OCI-LY1 (cell line): ENCODE results near the gene CALR3.

ENCODE experiments used
- H2AFZ ChIP-seq: fragments of 200-600 bp; sonication (generic), shearing (Covaris generic); 2 replicates; pipeline ENCODE4 v1.6.0; 2014; ENCODE audit warnings: antibody characterized with exemption, mild to moderate bottlenecking, low read length
- H3F3A ChIP-seq: fragments of 200-600 bp; sonication (generic), shearing (Covaris generic); 2 replicates; pipeline ENCODE4 v1.6.0; 2014; ENCODE audit warnings: mild to moderate bottlenecking, antibody characterized with exemption, low read length, moderate library complexity; ENCODE audit not compliant: insufficient read depth
- H3K27ac ChIP-seq: fragments of 200-600 bp; sonication (generic); 2 replicates; pipeline ENCODE4 v1.5.1; 2014; ENCODE audit warnings: low read length, mixed run types, mild to moderate bottlenecking, low read depth; ENCODE audit not compliant: poor library complexity, severe bottlenecking
- H3K27me3 ChIP-seq: fragments of 200-600 bp; sonication (generic); 2 replicates; pipeline ENCODE4 v1.6.0; 2014; ENCODE audit warnings: antibody characterized with exemption, mild to moderate bottlenecking, low read length, moderate library complexity; ENCODE audit not compliant: insufficient read depth
- H3K36me3 ChIP-seq: fragments of 200-600 bp; sonication (generic); 2 replicates; pipeline ENCODE4 v1.6.1; 2014; ENCODE audit warnings: mild to moderate bottlenecking, antibody characterized with exemption, low read length, moderate library complexity, mixed read lengths; ENCODE audit not compliant: insufficient read depth
- H3K4me1 ChIP-seq: fragments of 200-600 bp; sonication (generic); 2 replicates; pipeline ENCODE4 v1.5.1; 2014; ENCODE audit warnings: mild to moderate bottlenecking, low read length, moderate library complexity; ENCODE audit not compliant: insufficient read depth, severe bottlenecking
- H3K4me2 ChIP-seq: fragments of 200-600 bp; sonication (generic), shearing (Covaris generic); 2 replicates; pipeline ENCODE4 v1.6.1; 2014; ENCODE audit warnings: low read length
- H3K4me3 ChIP-seq: fragments of 200-600 bp; sonication (generic); 2 replicates; pipeline ENCODE4 v1.5.1; 2014; ENCODE audit warnings: low read length, low read depth, mild to moderate bottlenecking, mixed read lengths; ENCODE audit not compliant: poor library complexity, severe bottlenecking
- H3K79me2 ChIP-seq: fragments of 200-600 bp; shearing (Covaris generic); 2 replicates; pipeline ENCODE4 v1.6.1; 2016; ENCODE audit warnings: mixed run types, low read length, mixed read lengths; ENCODE audit not compliant: insufficient read depth
- H3K9ac ChIP-seq: fragments of 200-600 bp; sonication (generic), shearing (Covaris generic); 2 replicates; pipeline ENCODE4 v1.6.1; 2014; ENCODE audit warnings: mild to moderate bottlenecking, low read length, mixed read lengths
- H3K9me2 ChIP-seq: fragments of 200-600 bp; sonication (generic), shearing (Covaris generic); 2 replicates; pipeline ENCODE4 v1.6.1; 2014; ENCODE audit warnings: low read depth, mild to moderate bottlenecking, low read length, mixed read lengths
- H3K9me3 ChIP-seq: fragments of 200-600 bp; shearing (Covaris generic); 2 replicates; pipeline ENCODE4 v1.6.1; 2014; ENCODE audit warnings: low read length, mixed read lengths
- H4K20me1 ChIP-seq: fragments of 200-600 bp; sonication (generic), shearing (Covaris generic); 2 replicates; pipeline ENCODE4 v1.6.0; 2016; ENCODE audit warnings: mild to moderate bottlenecking, low read length; ENCODE audit not compliant: insufficient read depth
- CTCF ChIP-seq: fragments of 200-600 bp; sonication (generic), shearing (Covaris generic); IDR thresholded peaks from 2 replicates; pipeline ENCODE4 v1.5.1; 2017; ENCODE audit warnings: mild to moderate bottlenecking, antibody characterized with exemption, low read length, moderate library complexity, mixed read lengths
- EZH2 ChIP-seq: fragments of 200-600 bp; sonication (generic), shearing (Covaris generic); IDR thresholded peaks from 2 replicates; pipeline ENCODE4 v1.8.0; 2017; ENCODE audit warnings: borderline replicate concordance, mixed run types, mild to moderate bottlenecking, antibody characterized with exemption, low read length, moderate library complexity, mixed read lengths

The CALR3 gene

DNA sequence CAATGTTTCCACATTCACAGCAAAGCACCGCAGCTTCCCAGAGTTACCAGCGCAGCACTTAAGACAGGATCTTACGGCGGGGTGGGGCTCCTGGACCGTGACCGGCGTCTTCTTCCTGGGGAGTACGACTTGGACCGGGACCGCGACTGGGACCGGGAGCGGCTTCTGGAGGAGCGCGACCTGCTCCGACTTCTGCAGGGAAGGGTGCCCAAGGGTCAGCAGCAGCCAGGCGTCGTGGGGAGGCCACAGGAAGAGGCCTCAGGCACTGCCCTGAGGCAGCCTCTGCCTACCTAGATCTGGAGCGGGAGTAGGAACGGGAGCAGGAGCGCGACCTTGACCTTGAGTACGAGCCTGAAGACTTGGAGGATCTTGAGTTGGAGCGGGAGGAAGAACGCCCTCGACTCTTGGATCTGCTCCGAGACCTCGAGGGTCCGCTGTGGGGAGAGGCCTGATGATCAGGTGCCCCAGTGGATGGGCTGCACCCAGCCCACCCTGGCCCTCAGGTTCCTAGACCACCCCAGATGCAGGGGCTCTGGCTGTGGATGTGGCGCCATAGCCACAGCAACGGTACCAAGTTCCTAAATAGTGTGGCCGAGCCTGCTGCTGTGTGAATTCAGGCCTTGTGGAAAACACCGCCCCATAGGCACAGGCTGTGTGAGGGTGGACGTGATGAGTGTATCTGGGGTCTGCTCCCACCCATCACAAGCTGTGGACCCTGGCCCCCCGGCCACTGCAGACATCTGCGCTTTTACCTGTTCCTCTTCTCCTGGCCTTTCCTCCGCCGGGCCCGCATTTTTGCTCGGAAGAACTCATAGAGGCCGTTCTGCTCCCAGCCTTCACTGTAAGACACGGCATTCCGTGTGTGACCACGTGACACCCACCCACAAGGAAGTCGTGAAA, 24.4 kb upstream of the CALR3 start:
- Histone ChIP-seq H3K36me3 (peaks cover 92% of the 10 kb centered on the region), H2AFZ (no peak overlapping the region)

DNA sequence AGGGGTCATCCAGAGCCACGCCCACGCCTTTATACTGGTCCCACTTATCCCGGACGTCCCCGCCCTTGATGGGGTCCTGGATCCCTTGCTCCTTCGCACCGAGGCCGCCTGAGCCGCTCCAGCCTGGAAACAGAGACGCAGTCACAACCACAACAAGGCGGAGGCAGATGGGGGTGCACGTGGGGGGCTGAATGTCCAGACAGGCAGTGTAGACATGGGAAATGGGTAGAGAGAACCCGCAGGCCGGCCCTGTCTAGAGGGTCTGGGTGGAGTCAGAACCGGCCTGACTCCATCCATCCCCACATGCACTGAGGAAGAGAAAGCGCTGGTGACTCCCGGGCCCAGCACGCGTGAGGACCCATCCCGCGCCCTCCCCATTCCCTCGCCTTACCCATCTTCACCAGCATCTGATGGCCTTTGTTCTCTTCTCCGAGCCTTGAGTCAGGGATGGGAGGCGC, 23.3 kb upstream of the CALR3 start:
- Histone ChIP-seq H2AFZ (no peak overlapping the region), H3K4me1 (no peaks in the 10 kb centered on the region), H3K27me3 (no peaks in the 10 kb centered on the region), H3K27ac (no peak overlapping the region), H3K9ac (no peak overlapping the region), H3K9me2 (no peaks in the 10 kb centered on the region), H3K36me3 (peaks cover 84% of the 10 kb centered on the region), H3K79me2 (no peaks in the 10 kb centered on the region), H3K4me3 (no peak overlapping the region), H3F3A (no peaks in the 10 kb centered on the region), H3K9me3 (no peaks in the 10 kb centered on the region), H3K4me2 (no peak overlapping the region), H4K20me1 (no peaks in the 10 kb centered on the region)
- TF ChIP-seq CTCF (no peak), EZH2 (no peak)

More for the DNA sequence above, 24.4 kb upstream of the CALR3 start:
- Histone ChIP-seq H3F3A (no peaks in the 10 kb centered on the region), H3K27ac (no peak overlapping the region), H3K9me2 (no peaks in the 10 kb centered on the region), H4K20me1 (no peaks in the 10 kb centered on the region), H3K9ac (no peak overlapping the region), H3K79me2 (no peaks in the 10 kb centered on the region), H3K4me1 (no peaks in the 10 kb centered on the region), H3K27me3 (no peaks in the 10 kb centered on the region), H3K4me3 (no peak overlapping the region), H3K9me3 (no peaks in the 10 kb centered on the region), H3K4me2 (no peak overlapping the region)
- TF ChIP-seq EZH2, result no peak
- no peak for TF ChIP-seq CTCF

DNA sequence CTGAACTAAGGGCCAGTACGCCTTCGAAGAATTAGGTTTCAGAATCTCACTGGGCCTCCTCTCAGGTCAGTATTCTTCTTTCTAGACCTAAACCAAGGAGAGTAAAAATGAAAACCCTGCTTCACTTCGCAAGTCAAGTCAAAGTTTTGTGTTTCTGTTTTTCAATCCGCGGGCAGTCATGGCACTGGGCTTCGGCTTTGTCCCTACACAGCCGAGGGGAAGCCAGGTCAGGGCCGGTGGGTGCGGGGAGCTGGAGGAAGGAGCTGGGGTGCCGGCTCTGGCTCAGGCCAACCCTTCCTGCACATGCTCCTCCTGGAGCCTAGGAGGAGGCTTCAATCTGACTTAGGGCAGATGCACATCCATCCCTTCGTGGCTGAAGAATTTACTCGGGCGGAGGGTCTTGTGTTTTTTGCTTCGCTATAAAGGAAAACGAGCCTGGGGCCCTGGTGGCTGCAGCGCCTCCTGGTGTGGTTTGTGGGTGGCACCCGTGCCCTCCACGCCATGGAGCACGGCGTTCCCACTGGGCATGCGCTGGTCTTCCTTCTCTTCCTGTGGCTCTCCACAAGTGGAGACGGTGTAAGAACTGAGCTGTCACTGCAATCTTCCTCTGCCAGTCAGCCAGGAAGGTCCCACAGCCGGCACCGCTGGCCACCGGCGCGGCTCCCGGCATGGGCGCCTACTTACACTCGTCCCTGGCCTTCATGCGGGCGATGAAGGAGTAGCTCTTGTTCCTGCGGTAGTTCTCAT, 22.7 kb upstream of the CALR3 start:
- Histone ChIP-seq H4K20me1 (no peaks in the 10 kb centered on the region), H3K9me3 (no peaks in the 10 kb centered on the region), H3K9me2 (no peaks in the 10 kb centered on the region), H3F3A (no peaks in the 10 kb centered on the region), H3K4me3 (no peak overlapping the region), H3K27me3 (no peaks in the 10 kb centered on the region), H3K27ac (no peak overlapping the region), H3K36me3 (peaks cover 79% of the 10 kb centered on the region), H3K4me2 (no peak overlapping the region), H3K9ac (no peak overlapping the region), H3K79me2 (no peaks in the 10 kb centered on the region), H3K4me1 (no peaks in the 10 kb centered on the region), H2AFZ (no peak overlapping the region)
- TF ChIP-seq CTCF (peak; percentile 27; the same call in 1 of the 2 replicates), EZH2 (no peak)
